Neutrophil (primary cell): Measurements from ENCODE around the gene JARID2.

Experiments
- H3K27ac ChIP-seq: fragments of 200-600 bp; sonication (generic); 2 replicates; pipeline ENCODE4 v1.5.1; 2016; ENCODE audit warnings: mild to moderate bottlenecking, moderate library complexity
- H3K27me3 ChIP-seq: fragments of 200-600 bp; sonication (generic); 2 replicates; pipeline ENCODE4 v1.6.0; 2016; ENCODE audit warnings: mild to moderate bottlenecking
- H3K36me3 ChIP-seq: fragments of 200-600 bp; sonication (generic); 2 replicates; pipeline ENCODE4 v1.5.1; 2017
- H3K4me1 ChIP-seq, 2 experiments: fragments of 200-600 bp in 1 of 2; sonication (generic) in 1 of 2; 1 replicate in 1 of 2; 2 replicates in 1 of 2; pipeline versions ENCODE4 v1.5.1 to v1.6.1; 2013 to 2016; ENCODE audit warnings: low read depth in 1 of 2, low read length in 1 of 2, mild to moderate bottlenecking in 1 of 2, moderate library complexity in 1 of 2; ENCODE audit not compliant: control insufficient read depth in 1 of 2, insufficient read depth in 1 of 2
- H3K4me3 ChIP-seq, 2 experiments: fragments of 200-600 bp in 1 of 2; sonication (generic) in 1 of 2; 1 replicate in 1 of 2; 2 replicates in 1 of 2; pipeline ENCODE4 v1.5.1; 2013 to 2016; ENCODE audit warnings: low read depth in 1 of 2, low read length in 1 of 2, mild to moderate bottlenecking in 1 of 2, moderate library complexity in 1 of 2
- H3K9me3 ChIP-seq: fragments of 200-600 bp; sonication (generic); 2 replicates; pipeline ENCODE4 v1.5.1; 2016
- CTCF ChIP-seq: fragments of 200-600 bp; sonication (generic); IDR thresholded peaks from 2 replicates; pipeline ENCODE4 v1.5.1; 2016; ENCODE audit warnings: antibody characterized with exemption

The JARID2 gene

GRCh38 chr6:15274692-15275387 lies 29.0 kb downstream of the JARID2 start:
- no peak for TF ChIP-seq CTCF
- Histone ChIP-seq H3K4me3 (no peak overlapping the region), H3K27me3 (no peaks in the 10 kb centered on the region), H3K9me3 (no peaks in the 10 kb centered on the region), H3K4me1 (peaks cover 10 to 38% of the 10 kb centered on the region in 2 experiments), H3K27ac (peak overlapping the region; percentile 46), H3K36me3 (no peaks in the 10 kb centered on the region)

- Histone ChIP-seq H3K4me1 (peaks cover 17 to 46% of the 10 kb centered on the region in 2 experiments), H3K4me3 (no peak overlapping the region), H3K9me3 (no peaks in the 10 kb centered on the region), H3K36me3 (no peaks in the 10 kb centered on the region), H3K27me3 (no peaks in the 10 kb centered on the region), H3K27ac (no peak overlapping the region)
- no peak for TF ChIP-seq CTCF
Measured at GRCh38 chr6:15276036-15276985, 30.4 kb downstream of the JARID2 start.

- Histone ChIP-seq H3K36me3 (no peaks in the 10 kb centered on the region), H3K27ac (peak overlapping the region; percentile 52), H3K4me1 (peaks cover 17 to 43% of the 10 kb centered on the region in 2 experiments), H3K27me3 (no peaks in the 10 kb centered on the region), H3K9me3 (no peaks in the 10 kb centered on the region), H3K4me3 (no peak overlapping the region)
- no peak for TF ChIP-seq CTCF
Measured at GRCh38 chr6:15279047-15279661, 33.3 kb downstream of the JARID2 start.

GRCh38 chr6:15280028-15280427 lies 34.2 kb downstream of the JARID2 start:
- TF ChIP-seq CTCF = no peak
- no peak overlapping the region for H3K4me3 ChIP-seq
- peak overlapping the region; percentile 52 for H3K27ac ChIP-seq
- no peaks in the 10 kb centered on the region for H3K27me3 ChIP-seq
- H3K36me3 ChIP-seq = no peaks in the 10 kb centered on the region
- H3K9me3 ChIP-seq = no peaks in the 10 kb centered on the region
- H3K4me1 ChIP-seq = peaks cover 17 to 41% of the 10 kb centered on the region in 2 experiments

DNA sequence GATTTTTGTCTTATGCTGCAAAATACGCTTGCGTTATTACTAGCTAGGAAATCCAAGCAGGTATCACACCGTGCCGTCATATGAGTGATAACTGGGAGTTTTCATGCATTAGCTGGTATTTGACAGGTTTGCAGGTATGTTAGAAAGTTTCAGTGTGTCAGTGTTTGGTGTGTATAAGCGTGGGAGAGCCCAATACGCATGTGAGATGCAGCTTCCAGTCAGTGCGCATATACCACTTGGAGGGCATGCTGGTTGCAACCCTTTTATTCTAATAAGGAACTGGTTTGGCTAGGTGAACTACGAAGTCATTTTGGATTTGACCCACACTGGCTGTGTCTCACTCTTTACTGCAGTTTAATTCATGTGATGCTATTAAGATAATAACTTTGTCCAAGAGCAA lies 35.1 kb downstream of the JARID2 start:
- H3K27ac ChIP-seq = peak overlapping the region; percentile 54
- no peak for TF ChIP-seq CTCF
- peaks cover 23 to 41% of the 10 kb centered on the region in 2 experiments for H3K4me1 ChIP-seq
- no peaks in the 10 kb centered on the region for H3K9me3 ChIP-seq
- H3K27me3 ChIP-seq = no peaks in the 10 kb centered on the region
- no peaks in the 10 kb centered on the region for H3K36me3 ChIP-seq
- no peak overlapping the region for H3K4me3 ChIP-seq
